Activated T-helper 17 cell treated with anti-CD3 and anti-CD28 coated beads, Interleukin-2, amount 50 U/mL, for 72 hours (primary cell): ENCODE results near the gene CCR1. TPM values are rescaled to one million over a fixed set of nuclear protein-coding genes. Genes with fewer than 3 reads are reported as not detected.
"Not testable (repeated sequence)": the region's sequence is repeated elsewhere in the genome, so short reads cannot be mapped to it uniquely, and the experiment has no call there.

Source experiments
- ATAC-seq: fragments of 150-1000 bp; cut with Tn5 transposase; replicated peaks from 2 replicates; pipeline ENCODE4 v1.10.0; 2021; ENCODE audit warnings: mild to moderate bottlenecking, moderate library complexity
- H3K27ac Mint-ChIP-seq: one replicate; pipeline ENCODE4 v1.8.0; 2022; ENCODE audit warnings: mixed read lengths
- H3K27me3 Mint-ChIP-seq: one replicate; pipeline ENCODE4 v1.8.0; 2022; ENCODE audit warnings: mixed read lengths
- H3K36me3 Mint-ChIP-seq: one replicate; pipeline ENCODE4 v1.8.0; 2022; ENCODE audit warnings: low read depth, mild to moderate bottlenecking, mixed read lengths
- H3K4me1 Mint-ChIP-seq: one replicate; pipeline ENCODE4 v1.8.0; 2022; ENCODE audit warnings: mixed read lengths
- H3K4me3 Mint-ChIP-seq: one replicate; pipeline ENCODE4 v1.8.0; 2022; ENCODE audit warnings: mild to moderate bottlenecking, mixed read lengths
- H3K9me3 Mint-ChIP-seq: one replicate; pipeline ENCODE4 v1.8.0; 2022; ENCODE audit warnings: mixed read lengths
- total RNA-seq, 2 donors: library from RNA; stranded (reverse); gene quantifications; one replicate each; pipeline ENCODE4 v1.2.3, GENCODE V29; 2022

CCR1 gene
- total RNA-seq, 2 donors from 2014 or later = 0.66 to 1.8 TPM

DNA sequence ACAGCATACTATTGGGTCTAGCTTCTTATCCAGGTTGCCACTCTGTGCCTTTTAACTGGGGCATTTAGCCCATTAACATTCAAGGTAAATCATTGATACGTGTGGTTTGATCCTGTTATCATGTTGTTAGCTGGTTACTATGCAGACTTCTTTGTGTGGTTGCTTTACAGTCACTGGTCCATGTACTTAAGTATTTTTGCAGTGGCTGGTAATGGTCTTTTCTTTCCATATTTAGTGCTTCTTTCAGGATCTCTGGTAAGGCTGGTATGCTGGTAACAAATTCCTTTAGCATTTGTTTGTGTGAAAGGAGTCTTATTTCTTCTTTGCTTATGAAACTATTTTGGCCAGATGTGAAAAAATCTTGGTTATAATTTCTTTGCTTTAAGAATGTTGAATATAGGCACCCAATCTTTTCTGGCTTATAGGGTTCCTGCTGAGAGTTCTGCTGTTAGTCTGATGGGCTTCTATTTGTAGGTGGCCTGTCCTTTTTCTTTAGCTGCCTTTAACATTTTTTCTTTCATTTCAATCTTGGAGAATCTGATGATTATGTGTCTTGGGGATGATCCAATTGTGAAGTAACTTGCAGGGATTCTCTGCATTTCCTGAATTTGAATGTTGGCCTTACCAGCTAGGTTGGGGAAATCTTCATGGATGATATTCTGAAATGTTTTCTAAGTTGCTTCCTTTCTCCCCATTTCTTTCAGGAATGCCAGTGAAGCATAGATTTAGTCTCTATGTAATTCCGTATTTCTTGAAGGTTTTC lies 39.3 kb downstream of the CCR1 start:
- H3K4me3 Mint-ChIP-seq = no peak overlapping the region
- ATAC-seq = no peak
- H3K27ac Mint-ChIP-seq = no peak overlapping the region
- H3K27me3 Mint-ChIP-seq = no peaks in the 10 kb centered on the region
- peaks cover 5% of the 10 kb centered on the region for H3K9me3 Mint-ChIP-seq
- H3K4me1 Mint-ChIP-seq = no peaks in the 10 kb centered on the region
- H3K36me3 Mint-ChIP-seq = no peaks in the 10 kb centered on the region

DNA sequence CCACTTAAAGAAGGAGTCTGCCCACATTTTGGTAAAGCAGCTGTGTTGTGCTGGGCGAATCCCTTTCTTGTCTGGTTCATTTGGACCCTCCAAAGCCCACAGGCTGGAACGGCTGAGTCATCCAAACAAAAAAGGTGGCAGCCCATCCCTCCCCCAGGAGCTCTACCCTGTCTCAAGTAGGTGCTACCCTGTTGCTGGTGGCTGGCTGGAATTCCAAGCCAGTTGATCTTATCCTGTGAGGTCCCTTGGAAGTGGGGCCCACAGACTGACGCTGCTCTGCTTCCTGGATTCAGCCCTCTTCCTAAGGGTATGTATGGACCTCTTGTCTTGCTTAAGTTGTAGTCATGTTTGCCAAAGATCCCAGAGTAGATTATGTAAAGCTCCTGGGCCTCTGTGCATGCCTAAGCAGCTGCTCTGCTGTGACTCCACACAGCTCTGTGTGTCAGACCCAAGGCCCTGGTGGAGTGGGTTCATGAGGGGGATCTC lies 44.5 kb downstream of the CCR1 start:
- Mint-ChIP-seq H3K27me3 (no peaks in the 10 kb centered on the region), H3K36me3 (no peaks in the 10 kb centered on the region), H3K9me3 (peaks cover 14% of the 10 kb centered on the region), H3K4me1 (no peaks in the 10 kb centered on the region), H3K27ac (no peak overlapping the region), H3K4me3 (no peak overlapping the region)
- ATAC-seq = no peak

DNA sequence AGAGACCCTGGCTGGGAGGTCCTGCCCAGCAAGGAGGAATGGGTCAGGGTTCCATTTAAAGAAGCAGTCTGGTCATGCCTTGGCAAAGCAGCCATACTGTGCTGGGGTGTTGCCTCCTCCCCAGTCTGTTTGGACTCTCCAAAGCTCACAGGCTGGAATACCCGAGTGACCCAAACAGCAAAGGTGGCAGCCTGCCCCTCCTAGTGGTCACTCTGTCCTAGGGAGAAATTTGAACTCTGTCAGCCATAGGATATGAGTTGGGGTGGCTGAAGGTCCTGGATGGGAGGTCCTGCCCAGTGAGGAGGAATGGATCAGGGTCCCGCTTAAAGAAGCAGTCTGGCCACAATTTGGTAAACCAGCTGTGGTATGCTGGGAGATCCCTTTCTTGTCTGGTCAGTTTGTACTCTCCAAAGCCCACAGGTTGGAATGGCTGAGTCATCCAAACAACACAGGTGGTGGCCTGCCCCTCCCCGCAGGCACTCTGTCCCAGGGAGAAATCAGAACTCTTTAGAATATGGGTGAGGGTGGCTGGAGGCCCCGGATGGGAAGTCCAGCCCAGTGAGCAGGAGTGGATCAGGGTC lies 45.0 kb downstream of the CCR1 start:
- no peaks in the 10 kb centered on the region for H3K36me3 Mint-ChIP-seq
- H3K27ac Mint-ChIP-seq = no peak overlapping the region
- H3K9me3 Mint-ChIP-seq = peaks cover 14% of the 10 kb centered on the region
- no peak overlapping the region for H3K4me3 Mint-ChIP-seq
- no peaks in the 10 kb centered on the region for H3K27me3 Mint-ChIP-seq
- H3K4me1 Mint-ChIP-seq = no peaks in the 10 kb centered on the region
- no peak for ATAC-seq

DNA sequence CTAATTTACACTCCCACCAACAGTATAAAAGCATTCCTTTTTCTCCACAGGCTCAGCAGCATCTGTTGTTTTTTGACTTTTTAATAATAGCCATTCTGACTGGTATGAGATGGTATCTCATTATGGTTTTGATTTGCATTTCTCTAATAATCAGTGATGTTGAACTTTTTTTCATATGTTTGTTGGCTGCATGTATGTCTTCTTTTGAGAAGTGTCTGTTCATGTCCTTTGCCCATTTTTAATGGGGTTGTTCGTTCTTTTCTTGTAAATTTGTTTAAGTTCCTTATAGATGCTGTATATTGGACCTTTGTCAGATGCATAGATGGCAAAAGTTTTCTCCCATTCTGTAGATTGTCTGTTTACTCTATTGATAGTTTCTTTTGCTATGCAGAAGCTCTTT lies 50.4 kb downstream of the CCR1 start:
- H3K36me3 Mint-ChIP-seq, H3K9me3 Mint-ChIP-seq, H3K4me3 Mint-ChIP-seq, H3K27ac Mint-ChIP-seq, H3K4me1 Mint-ChIP-seq, H3K27me3 Mint-ChIP-seq, ATAC-seq: not testable (repeated sequence)

DNA sequence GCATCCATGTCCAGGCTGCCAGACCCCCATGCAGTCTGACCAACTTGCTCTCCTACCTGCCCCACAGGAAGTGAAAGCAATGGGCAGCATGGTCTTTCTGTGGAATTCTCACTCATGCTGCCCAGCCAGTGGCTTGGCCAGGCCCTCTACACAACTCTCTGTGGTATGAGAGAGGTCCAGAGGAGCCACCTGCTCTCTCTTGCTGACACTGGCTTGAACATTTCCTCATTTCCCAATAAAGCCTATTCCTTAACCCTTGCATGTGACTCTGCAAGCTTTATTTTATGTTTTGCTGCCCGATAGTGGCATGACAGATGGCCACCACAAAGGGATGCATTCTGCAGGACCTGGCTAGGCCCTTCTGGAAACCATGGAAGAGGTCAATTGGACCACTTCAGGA lies 53.8 kb downstream of the CCR1 start:
- H3K27me3 Mint-ChIP-seq = no peaks in the 10 kb centered on the region
- no peak overlapping the region for H3K4me3 Mint-ChIP-seq
- ATAC-seq = no peak
- no peaks in the 10 kb centered on the region for H3K36me3 Mint-ChIP-seq
- H3K4me1 Mint-ChIP-seq = no peaks in the 10 kb centered on the region
- no peaks in the 10 kb centered on the region for H3K9me3 Mint-ChIP-seq
- no peak overlapping the region for H3K27ac Mint-ChIP-seq

Other genes starting within 250 kb of the CCR1 start
- gene FYCO1, start 212.5 kb downstream of the CCR1 start, total RNA-seq = 10 to 100 TPM; 15.5 to 26.2 TPM
- gene XCR1, start 180.8 kb downstream of the CCR1 start, total RNA-seq = under 1 TPM; 0.04 to 0.05 TPM
- gene CCR3, start 34.1 kb upstream of the CCR1 start, total RNA-seq = not detected
- gene CCR2, start 145.8 kb upstream of the CCR1 start, total RNA-seq = 10 to 100 TPM in 1 of 2 donors, 1 to 10 TPM in 1; 2.9 to 17.5 TPM
- gene CCR5, start 162.6 kb upstream of the CCR1 start, total RNA-seq = 10 to 100 TPM in 1 of 2 donors, 1 to 10 TPM in 1; 2.2 to 13.8 TPM
- gene CCRL2, start 198.9 kb upstream of the CCR1 start, total RNA-seq = 1 to 10 TPM; 2.1 to 3.7 TPM